Uterus (tissue), 4 donors: ENCODE results near the gene CAMSAP2. TPM values are rescaled to one million over a fixed set of nuclear protein-coding genes. Genes with fewer than 3 reads are reported as not detected.

ENCODE experiments used
- DNase-seq, 2 donors: peaks; one replicate each; pipeline ENCODE4 v3.0.0-alpha.2; 2019 to 2020
- H3K27ac ChIP-seq, 2 donors: fragments of 200-600 bp; sonication (generic); 1 replicate in 1 of 2; 2 replicates in 1 of 2; pipeline ENCODE4 v1.5.1; 2016 to 2018
- H3K27me3 ChIP-seq, 2 donors: fragments of 200-600 bp; sonication (generic); one replicate each; pipeline ENCODE4 v1.5.1; 2018 to 2019; ENCODE audit warnings: control low read depth in 1 of 2
- H3K36me3 ChIP-seq, 2 donors: fragments of 200-600 bp; sonication (generic); one replicate each; pipeline ENCODE4 v1.5.1; 2019; ENCODE audit warnings: control low read depth in 1 of 2
- H3K4me1 ChIP-seq, 2 donors: fragments of 200-600 bp; sonication (generic); one replicate each; pipeline ENCODE4 v1.5.1; 2018 to 2019; ENCODE audit warnings: control low read depth in 1 of 2
- H3K4me3 ChIP-seq, 2 donors: fragments of 200-600 bp; sonication (generic); 1 replicate in 1 of 2; 2 replicates in 1 of 2; pipeline ENCODE4 v1.5.1; 2018 to 2019; ENCODE audit warnings: mild to moderate bottlenecking in 1 of 2
- H3K9me3 ChIP-seq, 2 donors: fragments of 200-600 bp; sonication (generic); one replicate each; pipeline ENCODE4 v1.5.1; 2019; ENCODE audit warnings: control low read depth in 1 of 2
- POLR2A ChIP-seq, 2 donors: fragments of 450-650 bp; IDR thresholded peaks; one replicate each; pipeline ENCODE4 v1.6.1; 2016; ENCODE audit warnings: antibody characterized with exemption in 2 of 2, mild to moderate bottlenecking in 1 of 2, moderate library complexity in 1 of 2
- intact Hi-C: fragments of 100-400 bp; cut with DNase I; formaldehyde crosslinking; loops from one replicate; pipeline ENCODE4 v1.15.1; 2023; ENCODE audit warnings: low total_unique reads
- total RNA-seq, 4 donors: library from RNA; depleted of rRNA in 3 of 4; stranded (reverse); fragments of >200 nt in 3 of 4; gene quantifications; one replicate each; pipeline versions ENCODE4 v1.1.0 to v1.2.4, GENCODE V29; 2014 to 2023
- TF ChIP-seq, protein P1 (sequence below), 4 experiments: fragments of 200-600 bp in 2 of 4; fragments of 450-650 bp in 2 of 4; sonication (generic) in 2 of 4; IDR thresholded peaks; one replicate each; pipeline ENCODE4 v1.5.1; 2016 to 2019; ENCODE audit warnings: antibody characterized with exemption in 4 of 4, mild to moderate bottlenecking in 2 of 4, moderate library complexity in 1 of 4
- donor health status: DM: yes; HTN: yes; CAD: no.

Gene CAMSAP2
- total RNA-seq, 4 donors from 2014 or later, result 31.0 to 64.8 (median 47.7) TPM

DNA sequence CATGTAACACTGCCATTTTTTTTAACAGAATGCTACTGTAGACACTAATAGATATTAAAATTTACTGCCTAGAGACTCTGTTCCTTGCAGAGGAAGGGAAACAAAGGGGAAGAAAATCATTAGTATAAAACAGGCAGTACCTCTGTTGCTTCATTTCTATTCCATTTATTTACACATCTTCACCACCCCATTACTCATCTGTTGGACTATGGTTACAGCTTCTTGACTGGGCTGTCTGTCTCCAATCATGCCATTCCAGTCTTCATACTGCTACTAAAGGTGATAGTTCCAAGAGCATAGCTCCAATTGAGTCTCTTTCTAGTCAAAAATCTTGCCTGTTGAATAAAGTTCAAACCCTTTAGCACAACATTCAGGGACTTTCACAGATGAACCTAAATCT is 111.9 kb downstream of the CAMSAP2 start:
- intact Hi-C loops, result no loop called here

GRCh38 chr1:200856716-200857357 is 118.1 kb downstream of the CAMSAP2 start:
- Histone ChIP-seq H3K4me1 (no peaks in the 10 kb centered on the region), H3K27me3 (no peaks in the 10 kb centered on the region), H3K4me3 (no peak overlapping the region), H3K36me3 (no peaks in the 10 kb centered on the region), H3K27ac (no peak overlapping the region), H3K9me3 (no peaks in the 10 kb centered on the region)
- intact Hi-C loops, result no loop called here
- TF ChIP-seq, protein P1, sequence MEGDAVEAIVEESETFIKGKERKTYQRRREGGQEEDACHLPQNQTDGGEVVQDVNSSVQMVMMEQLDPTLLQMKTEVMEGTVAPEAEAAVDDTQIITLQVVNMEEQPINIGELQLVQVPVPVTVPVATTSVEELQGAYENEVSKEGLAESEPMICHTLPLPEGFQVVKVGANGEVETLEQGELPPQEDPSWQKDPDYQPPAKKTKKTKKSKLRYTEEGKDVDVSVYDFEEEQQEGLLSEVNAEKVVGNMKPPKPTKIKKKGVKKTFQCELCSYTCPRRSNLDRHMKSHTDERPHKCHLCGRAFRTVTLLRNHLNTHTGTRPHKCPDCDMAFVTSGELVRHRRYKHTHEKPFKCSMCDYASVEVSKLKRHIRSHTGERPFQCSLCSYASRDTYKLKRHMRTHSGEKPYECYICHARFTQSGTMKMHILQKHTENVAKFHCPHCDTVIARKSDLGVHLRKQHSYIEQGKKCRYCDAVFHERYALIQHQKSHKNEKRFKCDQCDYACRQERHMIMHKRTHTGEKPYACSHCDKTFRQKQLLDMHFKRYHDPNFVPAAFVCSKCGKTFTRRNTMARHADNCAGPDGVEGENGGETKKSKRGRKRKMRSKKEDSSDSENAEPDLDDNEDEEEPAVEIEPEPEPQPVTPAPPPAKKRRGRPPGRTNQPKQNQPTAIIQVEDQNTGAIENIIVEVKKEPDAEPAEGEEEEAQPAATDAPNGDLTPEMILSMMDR (IDR thresholded peaks at IDR 0.05), result no peak
- no peak for TF ChIP-seq POLR2A (IDR thresholded peaks at IDR 0.05)
- DNase-seq, result no peak

More for the DNA sequence above, 111.9 kb downstream of the CAMSAP2 start:
- no peaks in the 10 kb centered on the region for H3K36me3 ChIP-seq
- H3K27me3 ChIP-seq, result no peaks in the 10 kb centered on the region
- DNase-seq, result no peak
- no peak overlapping the region for H3K4me3 ChIP-seq
- H3K9me3 ChIP-seq, result no peaks in the 10 kb centered on the region
- H3K4me1 ChIP-seq, result no peaks in the 10 kb centered on the region
- no peak for TF ChIP-seq POLR2A (IDR thresholded peaks at IDR 0.05)
- TF ChIP-seq, protein P1 (IDR thresholded peaks at IDR 0.05), result no peak
- H3K27ac ChIP-seq, result no peak overlapping the region

DNA sequence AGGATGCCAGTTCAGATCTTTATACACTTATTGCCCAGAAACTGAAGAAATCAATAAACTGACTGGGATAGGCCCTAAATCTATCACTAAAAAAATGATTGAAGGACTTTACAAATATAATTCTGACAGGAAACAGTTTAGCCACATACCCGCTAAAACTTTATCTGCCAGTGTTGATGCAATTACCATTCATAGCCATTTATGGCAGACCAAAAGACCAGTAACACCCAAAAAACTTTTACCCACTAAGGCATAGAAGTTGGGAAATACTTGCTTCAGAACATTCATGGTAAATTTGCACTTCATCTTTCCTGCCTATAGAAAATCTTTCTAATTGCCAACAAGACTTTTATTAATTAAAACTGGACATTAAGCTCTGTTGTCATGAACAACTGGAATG is 119.1 kb downstream of the CAMSAP2 start:
- Histone ChIP-seq H3K27ac (no peak overlapping the region), H3K9me3 (no peaks in the 10 kb centered on the region), H3K27me3 (no peaks in the 10 kb centered on the region), H3K36me3 (no peaks in the 10 kb centered on the region), H3K4me1 (no peaks in the 10 kb centered on the region), H3K4me3 (no peak overlapping the region)
- TF ChIP-seq, protein P1 (IDR thresholded peaks at IDR 0.05), result no peak
- no peak for TF ChIP-seq POLR2A (IDR thresholded peaks at IDR 0.05)
- intact Hi-C loops, result no loop called here
- no peak for DNase-seq

- no peaks in the 10 kb centered on the region for H3K36me3 ChIP-seq
Observed at GRCh38 chr1:200861937-200862647, 123.4 kb downstream of the CAMSAP2 start.

More at GRCh38 chr1:200861937-200862647, 123.4 kb downstream of the CAMSAP2 start:
- no peak for TF ChIP-seq POLR2A (IDR thresholded peaks at IDR 0.05)
- TF ChIP-seq, protein P1 (IDR thresholded peaks at IDR 0.05), result no peak
- Histone ChIP-seq H3K27ac (no peak overlapping the region), H3K9me3 (no peaks in the 10 kb centered on the region), H3K4me3 (no peak overlapping the region), H3K27me3 (no peaks in the 10 kb centered on the region), H3K4me1 (no peaks in the 10 kb centered on the region)
- intact Hi-C loops, result no loop called here
- DNase-seq, result no peak
